ENCODE measurements around the gene DMBX1.

The DMBX1 gene

DNA sequence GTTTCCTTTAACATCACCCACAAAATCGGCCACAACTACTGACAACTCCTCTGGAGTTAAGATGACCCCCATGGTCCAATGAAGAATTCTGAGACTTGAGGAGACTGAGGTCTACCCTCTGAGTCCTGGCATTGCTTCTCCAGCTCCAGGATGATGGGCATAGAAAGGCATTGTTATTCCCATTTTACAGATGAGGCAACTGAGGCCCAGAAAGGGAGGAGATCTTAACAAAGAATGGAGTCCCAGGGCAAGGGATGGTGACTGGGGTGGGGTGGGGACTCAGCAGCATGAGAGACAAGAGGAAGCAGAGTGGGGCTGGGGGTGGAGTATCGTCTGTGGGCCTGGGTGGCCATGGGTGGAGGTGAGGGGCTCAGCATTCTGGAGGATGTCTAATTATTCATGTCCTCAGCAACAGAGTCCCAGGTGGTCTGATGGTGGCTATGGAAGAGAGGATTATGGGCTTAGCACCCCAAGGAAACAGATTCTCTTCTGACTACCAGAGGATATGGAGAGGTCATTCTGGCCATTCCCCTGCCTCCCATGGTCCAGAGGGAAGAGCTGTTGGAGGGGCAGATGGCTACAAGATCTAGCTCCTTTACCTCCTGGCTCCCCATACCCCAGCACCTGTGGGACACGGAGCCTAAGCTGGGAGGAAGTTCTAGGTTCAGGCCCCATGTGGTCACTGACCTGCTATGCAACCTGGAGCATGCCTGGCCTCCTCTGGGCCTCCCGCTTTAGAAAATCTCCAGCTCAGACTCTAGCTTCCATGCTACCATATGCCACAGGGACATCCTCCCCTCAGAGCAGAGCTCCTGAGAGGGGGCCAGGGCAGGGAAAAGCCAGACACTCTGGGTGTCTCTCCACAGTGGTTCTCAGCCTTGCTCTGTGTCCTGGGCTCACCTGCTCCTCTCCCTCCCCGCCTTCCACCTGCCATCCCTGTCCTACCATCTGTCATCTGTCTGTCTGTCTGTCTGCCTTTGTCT is 37.4 kb upstream of the DMBX1 start:
- in situ Hi-C loops (cut with HindIII; ENCODE audit: low pct_ligation_motif_present, low sequenced_read_pairs): no loop called here
- TF ChIP-seq, protein P1, sequence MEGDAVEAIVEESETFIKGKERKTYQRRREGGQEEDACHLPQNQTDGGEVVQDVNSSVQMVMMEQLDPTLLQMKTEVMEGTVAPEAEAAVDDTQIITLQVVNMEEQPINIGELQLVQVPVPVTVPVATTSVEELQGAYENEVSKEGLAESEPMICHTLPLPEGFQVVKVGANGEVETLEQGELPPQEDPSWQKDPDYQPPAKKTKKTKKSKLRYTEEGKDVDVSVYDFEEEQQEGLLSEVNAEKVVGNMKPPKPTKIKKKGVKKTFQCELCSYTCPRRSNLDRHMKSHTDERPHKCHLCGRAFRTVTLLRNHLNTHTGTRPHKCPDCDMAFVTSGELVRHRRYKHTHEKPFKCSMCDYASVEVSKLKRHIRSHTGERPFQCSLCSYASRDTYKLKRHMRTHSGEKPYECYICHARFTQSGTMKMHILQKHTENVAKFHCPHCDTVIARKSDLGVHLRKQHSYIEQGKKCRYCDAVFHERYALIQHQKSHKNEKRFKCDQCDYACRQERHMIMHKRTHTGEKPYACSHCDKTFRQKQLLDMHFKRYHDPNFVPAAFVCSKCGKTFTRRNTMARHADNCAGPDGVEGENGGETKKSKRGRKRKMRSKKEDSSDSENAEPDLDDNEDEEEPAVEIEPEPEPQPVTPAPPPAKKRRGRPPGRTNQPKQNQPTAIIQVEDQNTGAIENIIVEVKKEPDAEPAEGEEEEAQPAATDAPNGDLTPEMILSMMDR (IDR thresholded peaks at IDR 0.05; ENCODE audit: low read depth, low read length, missing control alignments): no peak
- no peak for DNase-seq
- Histone ChIP-seq H3K36me3 (replicated peaks) (no peaks in the 10 kb centered on the region), H3K4me3 (ENCODE audit: low read depth, low read length) (no peak overlapping the region), H3K27me3 (replicated peaks) (peaks cover 75% of the 10 kb centered on the region), H3K27ac (no peak overlapping the region)

DNA sequence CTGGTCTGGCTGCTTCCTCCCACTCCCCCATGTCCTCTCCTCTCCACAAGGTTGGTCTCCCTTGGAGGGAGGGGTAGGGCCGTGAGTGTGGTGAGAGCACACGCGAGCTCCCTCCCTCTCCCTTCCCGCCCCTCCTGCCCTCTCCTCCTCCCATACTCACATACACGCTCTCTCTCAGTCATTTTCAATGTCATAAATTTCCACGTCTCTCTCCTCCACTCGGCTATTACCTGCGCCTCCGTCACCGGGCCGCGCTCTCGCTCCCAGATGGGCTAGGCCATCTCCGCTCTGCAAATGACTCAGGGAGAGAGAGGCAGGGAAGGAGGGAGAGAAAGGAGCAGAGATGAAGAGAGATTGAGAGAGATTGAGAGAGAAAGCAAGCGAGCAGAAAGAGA is 36.7 kb upstream of the DMBX1 start:
- Histone ChIP-seq H3K36me3 (replicated peaks) (no peaks in the 10 kb centered on the region), H3K27ac (no peak overlapping the region), H3K27me3 (replicated peaks) (peaks cover 70% of the 10 kb centered on the region), H3K4me3 (ENCODE audit: low read depth, low read length) (no peak overlapping the region)
- in situ Hi-C loops (cut with HindIII; ENCODE audit: low pct_ligation_motif_present, low sequenced_read_pairs): no loop called here
- no peak for DNase-seq
- TF ChIP-seq, protein P1 (IDR thresholded peaks at IDR 0.05; ENCODE audit: low read depth, low read length, missing control alignments): no peak

GRCh38 chr1:46453449-46453848 is 36.2 kb upstream of the DMBX1 start:
- Histone ChIP-seq H3K27ac (no peak overlapping the region), H3K27me3 (replicated peaks) (peaks cover 64% of the 10 kb centered on the region), H3K4me3 (ENCODE audit: low read depth, low read length) (no peak overlapping the region), H3K36me3 (replicated peaks) (no peaks in the 10 kb centered on the region)
- TF ChIP-seq, protein P1 (IDR thresholded peaks at IDR 0.05; ENCODE audit: low read depth, low read length, missing control alignments): no peak
- in situ Hi-C loops (cut with HindIII; ENCODE audit: low pct_ligation_motif_present, low sequenced_read_pairs): no loop called here
- DNase-seq: no peak

DNA sequence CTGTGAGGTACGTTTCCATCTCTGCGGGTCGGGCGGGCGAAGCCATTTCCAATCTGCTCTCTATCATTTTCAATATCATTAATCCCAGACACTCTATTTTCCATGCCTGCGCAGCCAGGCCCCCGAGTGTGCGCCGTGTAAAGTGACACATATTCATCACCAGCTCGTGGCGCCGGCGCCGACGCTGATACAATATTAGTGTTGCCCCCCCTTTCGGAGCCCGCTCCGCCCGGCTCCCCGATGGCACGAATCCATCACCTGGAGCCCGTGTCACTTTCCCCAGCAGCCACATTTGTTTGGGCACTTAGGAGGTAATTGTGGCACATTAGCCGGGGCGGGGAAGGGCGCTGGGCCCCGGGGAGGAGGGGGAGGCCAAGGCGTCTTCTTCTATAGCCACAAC is 33.7 kb upstream of the DMBX1 start:
- peaks cover 52% of the 10 kb centered on the region for H3K27me3 ChIP-seq (replicated peaks)
- TF ChIP-seq, protein P1 (IDR thresholded peaks at IDR 0.05; ENCODE audit: low read depth, low read length, missing control alignments): no peak

GRCh38 chr1:46456411-46456963 is 33.1 kb upstream of the DMBX1 start:
- TF ChIP-seq, protein P1 (IDR thresholded peaks at IDR 0.05; ENCODE audit: low read depth, low read length, missing control alignments): no peak
- Histone ChIP-seq H3K36me3 (replicated peaks) (no peaks in the 10 kb centered on the region), H3K4me3 (ENCODE audit: low read depth, low read length) (no peak overlapping the region), H3K27me3 (replicated peaks) (peaks cover 52% of the 10 kb centered on the region), H3K27ac (no peak overlapping the region)
- no peak for DNase-seq
- in situ Hi-C loops (cut with HindIII; ENCODE audit: low pct_ligation_motif_present, low sequenced_read_pairs): no loop called here

More for the DNA sequence above, 33.7 kb upstream of the DMBX1 start:
- DNase-seq: no peak
- no peak overlapping the region for H3K4me3 ChIP-seq (ENCODE audit: low read depth, low read length)
- no peak overlapping the region for H3K27ac ChIP-seq
- H3K36me3 ChIP-seq (replicated peaks): no peaks in the 10 kb centered on the region
- in situ Hi-C loops (cut with HindIII; ENCODE audit: low pct_ligation_motif_present, low sequenced_read_pairs): no loop called here

Measured in brain microvascular endothelial cell (primary cell).